CD4-positive, alpha-beta T cell treated with Interleukin-6 at 100 ng/mL for 8 hours (primary cell): ENCODE measurements around the gene SGMS1.
"Not testable (repeated sequence)": the region's sequence is repeated elsewhere in the genome, so short reads cannot be mapped to it uniquely, and the experiment has no call there.

Source experiments
- DNase-seq: peaks from one replicate; pipeline ENCODE4 v3.0.0-alpha.2; 2020; ENCODE audit warnings: mixed read lengths, low spot score

Gene SGMS1

GRCh38 chr10:50369931-50370330, 253.8 kb downstream of the SGMS1 start:
- no peak for DNase-seq

- no peak for DNase-seq
These were observed 256.0 kb downstream of the SGMS1 start for GRCh38 chr10:50367732-50368131.

GRCh38 chr10:50366421-50366820, 257.3 kb downstream of the SGMS1 start:
- not testable (repeated sequence) for DNase-seq

GRCh38 chr10:50364730-50365129, 259.0 kb downstream of the SGMS1 start:
- not testable (repeated sequence) for DNase-seq

- DNase-seq, result no peak
These were observed 261.1 kb downstream of the SGMS1 start for GRCh38 chr10:50362547-50363125.

- no peak for DNase-seq
These were observed 261.8 kb downstream of the SGMS1 start for GRCh38 chr10:50361946-50362345.

GRCh38 chr10:50360077-50360850, 263.5 kb downstream of the SGMS1 start:
- DNase-seq, result no peak

- DNase-seq, result no peak
These were observed 264.6 kb downstream of the SGMS1 start for GRCh38 chr10:50358925-50359687.

- DNase-seq, result no peak
These were observed 265.3 kb downstream of the SGMS1 start for GRCh38 chr10:50358411-50358810.

- DNase-seq, result not testable (repeated sequence)
These were observed 267.3 kb downstream of the SGMS1 start for GRCh38 chr10:50356481-50356832.

- DNase-seq, result not testable (repeated sequence)
These were observed 267.9 kb downstream of the SGMS1 start for GRCh38 chr10:50355693-50356480.

GRCh38 chr10:50351483-50352146, 272.1 kb downstream of the SGMS1 start:
- DNase-seq, result no peak

- DNase-seq, result no peak
These were observed 273.4 kb downstream of the SGMS1 start for GRCh38 chr10:50350366-50350765.

GRCh38 chr10:50349554-50349953, 274.2 kb downstream of the SGMS1 start:
- DNase-seq, result no peak

GRCh38 chr10:50347394-50347802, 276.4 kb downstream of the SGMS1 start:
- no peak for DNase-seq

- no peak for DNase-seq
These were observed 276.8 kb downstream of the SGMS1 start for GRCh38 chr10:50346942-50347341.

GRCh38 chr10:50345545-50345944, 278.2 kb downstream of the SGMS1 start:
- no peak for DNase-seq

- DNase-seq, result no peak
These were observed 279.9 kb downstream of the SGMS1 start for GRCh38 chr10:50343702-50344331.

GRCh38 chr10:50341987-50342386, 281.8 kb downstream of the SGMS1 start:
- no peak for DNase-seq

GRCh38 chr10:50336140-50336539, 287.6 kb downstream of the SGMS1 start:
- no peak for DNase-seq

- no peak for DNase-seq
These were observed 288.4 kb downstream of the SGMS1 start for GRCh38 chr10:50335397-50335796.
